HepG2 (cell line): ENCODE data around the gene SRRM2. TPM values are rescaled to one million over a fixed set of nuclear protein-coding genes. Genes with fewer than 3 reads are reported as not detected.

ENCODE experiments used
- ARNT2 ChIP-seq: sonication (generic); formaldehyde crosslinking; IDR thresholded peaks from 2 replicates; pipeline ENCODE4 v1.8.0; 2022; ENCODE audit warnings: mild to moderate bottlenecking, low read depth, missing genetic modification reagents, moderate library complexity
- ESRRA ChIP-seq: sonication (generic); formaldehyde crosslinking; IDR thresholded peaks from 2 replicates; pipeline ENCODE4 v1.5.1; 2020; ENCODE audit warnings: mild to moderate bottlenecking, low read depth, missing genetic modification reagents
- GFI1 ChIP-seq: sonication (generic); formaldehyde crosslinking; IDR thresholded peaks from 2 replicates; pipeline ENCODE4 v1.5.0; 2020; ENCODE audit warnings: missing genetic modification reagents, mild to moderate bottlenecking, borderline replicate concordance
- KDM2A ChIP-seq: sonication (generic); formaldehyde crosslinking; IDR thresholded peaks from 2 replicates; pipeline ENCODE4 v1.4.0; 2020; ENCODE audit warnings: low read depth, missing genetic modification reagents, borderline replicate concordance
- POLR2A ChIP-seq, 2 experiments: IDR thresholded peaks; 2 replicates each; pipeline ENCODE4 v1.6.1; 2011; ENCODE audit warnings: low read depth in 2 of 2, low read length in 2 of 2, mild to moderate bottlenecking in 1 of 2, moderate library complexity in 1 of 2; ENCODE audit not compliant: insufficient read depth in 1 of 2
- SAP130 ChIP-seq: IDR thresholded peaks from 2 replicates; pipeline ENCODE4 v1.6.1; 2016; ENCODE audit warnings: low read depth
- SATB2 ChIP-seq: sonication (generic); formaldehyde crosslinking; IDR thresholded peaks from 2 replicates; pipeline ENCODE4 v1.5.0; 2020; ENCODE audit warnings: missing genetic modification reagents
- ZNF468 ChIP-seq: sonication (generic); formaldehyde crosslinking; IDR thresholded peaks from 2 replicates; pipeline ENCODE4 v1.8.0; 2022; ENCODE audit warnings: mild to moderate bottlenecking, moderate library complexity, missing genetic modification reagents
- polyA plus RNA-seq, 8 experiments: library from polyadenylated mRNA; depleted of rRNA in 3 of 8; stranded (reverse) in 7 of 8; unstranded in 1 of 8; fragments of >200 nt; fragmentation: Illumina TruSeq in 4 of 8; extraction: Trizol in 4 of 8; gene quantifications; 2 replicates each; pipeline versions ENCODE4 v1.2.1 to v1.2.3, GENCODE V29; 2011 to 2016; ENCODE audit warnings: low read depth in 4 of 8, missing spikeins in 1 of 8, mixed read lengths in 1 of 8; ENCODE audit not compliant: insufficient read depth in 1 of 8
- total RNA-seq, 5 experiments: library from RNA; depleted of rRNA; stranded (reverse); fragments of >200 nt; fragmentation: Illumina TruSeq; extraction: Trizol; gene quantifications; 2 replicates each; pipeline ENCODE4 v1.2.3, GENCODE V29; 2016; ENCODE audit warnings: low read depth in 1 of 5
- TF ChIP-seq, protein P1 (sequence below): sonication (generic); formaldehyde crosslinking; IDR thresholded peaks from 2 replicates; pipeline ENCODE4 v1.5.0; 2020; ENCODE audit warnings: mild to moderate bottlenecking, missing genetic modification reagents, borderline replicate concordance
- TF ChIP-seq, protein P2 (sequence below): sonication (generic); formaldehyde crosslinking; IDR thresholded peaks from 2 replicates; pipeline ENCODE4 v1.4.0; 2020; ENCODE audit warnings: mild to moderate bottlenecking, missing genetic modification reagents
- TF ChIP-seq, protein P3 (sequence below): sonication (generic); formaldehyde crosslinking; IDR thresholded peaks from 2 replicates; pipeline ENCODE4 v1.4.0; 2020; ENCODE audit warnings: missing genetic modification reagents
- TF ChIP-seq, protein P4 (sequence below): sonication (generic); formaldehyde crosslinking; IDR thresholded peaks from 2 replicates; pipeline ENCODE4 v1.4.0; 2020; ENCODE audit warnings: mild to moderate bottlenecking, missing genetic modification reagents
- TF ChIP-seq, protein P5 (sequence below): sonication (generic); formaldehyde crosslinking; conservative IDR thresholded peaks from 2 replicates; pipeline ENCODE4 v1.8.1; 2023; ENCODE audit warnings: missing genetic modification reagents

Gene SRRM2
- total and polyA plus RNA-seq, 2 of the 13 experiments (the other 11 are each of a cell fraction or from before 2014, with no cell fraction given), result 50.4 to 112 TPM

DNA sequence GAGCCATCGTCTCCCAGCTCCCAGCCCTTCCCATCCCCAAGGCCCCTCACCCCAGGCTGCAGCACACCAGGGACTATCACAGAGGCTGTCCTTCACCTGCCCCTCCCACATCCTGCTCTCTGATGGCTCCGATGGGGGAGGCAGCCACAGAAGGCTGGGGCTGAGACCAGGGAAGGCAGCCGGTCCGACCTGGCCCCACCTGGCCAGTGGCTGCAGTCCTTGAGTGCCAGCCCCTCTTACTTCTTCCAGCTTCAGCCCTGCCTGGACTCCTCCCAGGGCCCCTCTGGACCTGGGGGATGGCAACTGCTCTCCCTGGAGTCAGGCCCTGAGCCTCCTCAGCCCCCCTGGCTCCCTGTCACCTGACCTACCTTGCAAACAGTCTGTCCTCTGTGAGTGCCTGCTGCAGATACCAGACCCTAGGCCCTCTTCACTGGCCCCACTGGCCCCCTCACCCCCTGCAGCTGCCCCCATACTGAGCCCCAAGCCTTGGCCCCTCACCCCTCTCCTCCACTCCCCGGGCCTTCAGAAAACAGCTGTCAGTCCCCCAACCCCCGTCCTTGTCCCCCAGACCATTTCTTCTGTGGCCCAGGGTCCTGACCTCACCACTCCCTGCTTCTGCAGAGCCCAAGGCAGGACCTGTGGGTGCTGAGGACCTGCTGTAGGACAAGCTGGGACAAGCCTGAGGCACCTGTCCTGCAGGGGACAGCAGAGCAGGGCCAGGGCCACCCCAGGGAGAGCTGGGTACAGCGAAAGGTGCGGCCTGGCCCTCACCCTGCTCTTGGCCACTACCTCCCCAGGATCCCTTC, 12.6 kb upstream of the SRRM2 start (continued):
- TF ChIP-seq, protein P1, sequence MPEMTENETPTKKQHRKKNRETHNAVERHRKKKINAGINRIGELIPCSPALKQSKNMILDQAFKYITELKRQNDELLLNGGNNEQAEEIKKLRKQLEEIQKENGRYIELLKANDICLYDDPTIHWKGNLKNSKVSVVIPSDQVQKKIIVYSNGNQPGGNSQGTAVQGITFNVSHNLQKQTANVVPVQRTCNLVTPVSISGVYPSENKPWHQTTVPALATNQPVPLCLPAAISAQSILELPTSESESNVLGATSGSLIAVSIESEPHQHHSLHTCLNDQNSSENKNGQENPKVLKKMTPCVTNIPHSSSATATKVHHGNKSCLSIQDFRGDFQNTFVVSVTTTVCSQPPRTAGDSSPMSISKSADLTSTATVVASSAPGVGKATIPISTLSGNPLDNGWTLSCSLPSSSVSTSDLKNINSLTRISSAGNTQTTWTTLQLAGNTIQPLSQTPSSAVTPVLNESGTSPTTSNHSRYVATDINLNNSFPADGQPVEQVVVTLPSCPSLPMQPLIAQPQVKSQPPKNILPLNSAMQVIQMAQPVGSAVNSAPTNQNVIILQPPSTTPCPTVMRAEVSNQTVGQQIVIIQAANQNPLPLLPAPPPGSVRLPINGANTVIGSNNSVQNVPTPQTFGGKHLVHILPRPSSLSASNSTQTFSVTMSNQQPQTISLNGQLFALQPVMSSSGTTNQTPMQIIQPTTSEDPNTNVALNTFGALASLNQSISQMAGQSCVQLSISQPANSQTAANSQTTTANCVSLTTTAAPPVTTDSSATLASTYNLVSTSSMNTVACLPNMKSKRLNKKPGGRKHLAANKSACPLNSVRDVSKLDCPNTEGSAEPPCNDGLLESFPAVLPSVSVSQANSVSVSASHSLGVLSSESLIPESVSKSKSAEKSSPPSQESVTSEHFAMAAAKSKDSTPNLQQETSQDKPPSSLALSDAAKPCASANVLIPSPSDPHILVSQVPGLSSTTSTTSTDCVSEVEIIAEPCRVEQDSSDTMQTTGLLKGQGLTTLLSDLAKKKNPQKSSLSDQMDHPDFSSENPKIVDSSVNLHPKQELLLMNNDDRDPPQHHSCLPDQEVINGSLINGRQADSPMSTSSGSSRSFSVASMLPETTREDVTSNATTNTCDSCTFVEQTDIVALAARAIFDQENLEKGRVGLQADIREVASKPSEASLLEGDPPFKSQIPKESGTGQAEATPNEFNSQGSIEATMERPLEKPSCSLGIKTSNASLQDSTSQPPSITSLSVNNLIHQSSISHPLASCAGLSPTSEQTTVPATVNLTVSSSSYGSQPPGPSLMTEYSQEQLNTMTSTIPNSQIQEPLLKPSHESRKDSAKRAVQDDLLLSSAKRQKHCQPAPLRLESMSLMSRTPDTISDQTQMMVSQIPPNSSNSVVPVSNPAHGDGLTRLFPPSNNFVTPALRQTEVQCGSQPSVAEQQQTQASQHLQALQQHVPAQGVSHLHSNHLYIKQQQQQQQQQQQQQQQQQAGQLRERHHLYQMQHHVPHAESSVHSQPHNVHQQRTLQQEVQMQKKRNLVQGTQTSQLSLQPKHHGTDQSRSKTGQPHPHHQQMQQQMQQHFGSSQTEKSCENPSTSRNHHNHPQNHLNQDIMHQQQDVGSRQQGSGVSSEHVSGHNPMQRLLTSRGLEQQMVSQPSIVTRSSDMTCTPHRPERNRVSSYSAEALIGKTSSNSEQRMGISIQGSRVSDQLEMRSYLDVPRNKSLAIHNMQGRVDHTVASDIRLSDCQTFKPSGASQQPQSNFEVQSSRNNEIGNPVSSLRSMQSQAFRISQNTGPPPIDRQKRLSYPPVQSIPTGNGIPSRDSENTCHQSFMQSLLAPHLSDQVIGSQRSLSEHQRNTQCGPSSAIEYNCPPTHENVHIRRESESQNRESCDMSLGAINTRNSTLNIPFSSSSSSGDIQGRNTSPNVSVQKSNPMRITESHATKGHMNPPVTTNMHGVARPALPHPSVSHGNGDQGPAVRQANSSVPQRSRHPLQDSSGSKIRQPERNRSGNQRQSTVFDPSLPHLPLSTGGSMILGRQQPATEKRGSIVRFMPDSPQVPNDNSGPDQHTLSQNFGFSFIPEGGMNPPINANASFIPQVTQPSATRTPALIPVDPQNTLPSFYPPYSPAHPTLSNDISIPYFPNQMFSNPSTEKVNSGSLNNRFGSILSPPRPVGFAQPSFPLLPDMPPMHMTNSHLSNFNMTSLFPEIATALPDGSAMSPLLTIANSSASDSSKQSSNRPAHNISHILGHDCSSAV, result no peak
- TF ChIP-seq, protein P2, sequence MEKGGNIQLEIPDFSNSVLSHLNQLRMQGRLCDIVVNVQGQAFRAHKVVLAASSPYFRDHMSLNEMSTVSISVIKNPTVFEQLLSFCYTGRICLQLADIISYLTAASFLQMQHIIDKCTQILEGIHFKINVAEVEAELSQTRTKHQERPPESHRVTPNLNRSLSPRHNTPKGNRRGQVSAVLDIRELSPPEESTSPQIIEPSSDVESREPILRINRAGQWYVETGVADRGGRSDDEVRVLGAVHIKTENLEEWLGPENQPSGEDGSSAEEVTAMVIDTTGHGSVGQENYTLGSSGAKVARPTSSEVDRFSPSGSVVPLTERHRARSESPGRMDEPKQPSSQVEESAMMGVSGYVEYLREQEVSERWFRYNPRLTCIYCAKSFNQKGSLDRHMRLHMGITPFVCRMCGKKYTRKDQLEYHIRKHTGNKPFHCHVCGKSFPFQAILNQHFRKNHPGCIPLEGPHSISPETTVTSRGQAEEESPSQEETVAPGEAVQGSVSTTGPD (CRISPR knock-in tag), result no peak
- TF ChIP-seq KDM2A (CRISPR knock-in tag) (peak; percentile 35; the same call in 1 of the 2 replicates), SAP130 (CRISPR knock-in tag) (peak; percentile 47; the same call in 1 of the 2 replicates), ZNF468 (CRISPR knock-in tag) (no peak), POLR2A (IDR thresholded peaks at IDR 0.05; ENCODE audit: insufficient read depth in 1 of 2, low read depth in 2 of 2, low read length in 2 of 2) (peak in 1 of 2 experiments; percentile 47; a peak in 1 of 4 replicates), ARNT2 (CRISPR knock-in tag) (no peak), GFI1 (CRISPR knock-in tag) (no peak), SATB2 (CRISPR knock-in tag) (no peak), ESRRA (CRISPR knock-in tag) (no peak)
- TF ChIP-seq, protein P3, sequence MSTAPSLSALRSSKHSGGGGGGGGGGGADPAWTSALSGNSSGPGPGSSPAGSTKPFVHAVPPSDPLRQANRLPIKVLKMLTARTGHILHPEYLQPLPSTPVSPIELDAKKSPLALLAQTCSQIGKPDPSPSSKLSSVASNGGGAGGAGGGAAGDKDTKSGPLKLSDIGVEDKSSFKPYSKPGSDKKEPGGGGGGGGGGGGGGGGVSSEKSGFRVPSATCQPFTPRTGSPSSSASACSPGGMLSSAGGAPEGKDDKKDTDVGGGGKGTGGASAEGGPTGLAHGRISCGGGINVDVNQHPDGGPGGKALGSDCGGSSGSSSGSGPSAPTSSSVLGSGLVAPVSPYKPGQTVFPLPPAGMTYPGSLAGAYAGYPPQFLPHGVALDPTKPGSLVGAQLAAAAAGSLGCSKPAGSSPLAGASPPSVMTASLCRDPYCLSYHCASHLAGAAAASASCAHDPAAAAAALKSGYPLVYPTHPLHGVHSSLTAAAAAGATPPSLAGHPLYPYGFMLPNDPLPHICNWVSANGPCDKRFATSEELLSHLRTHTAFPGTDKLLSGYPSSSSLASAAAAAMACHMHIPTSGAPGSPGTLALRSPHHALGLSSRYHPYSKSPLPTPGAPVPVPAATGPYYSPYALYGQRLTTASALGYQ, result no peak
- TF ChIP-seq, protein P4, sequence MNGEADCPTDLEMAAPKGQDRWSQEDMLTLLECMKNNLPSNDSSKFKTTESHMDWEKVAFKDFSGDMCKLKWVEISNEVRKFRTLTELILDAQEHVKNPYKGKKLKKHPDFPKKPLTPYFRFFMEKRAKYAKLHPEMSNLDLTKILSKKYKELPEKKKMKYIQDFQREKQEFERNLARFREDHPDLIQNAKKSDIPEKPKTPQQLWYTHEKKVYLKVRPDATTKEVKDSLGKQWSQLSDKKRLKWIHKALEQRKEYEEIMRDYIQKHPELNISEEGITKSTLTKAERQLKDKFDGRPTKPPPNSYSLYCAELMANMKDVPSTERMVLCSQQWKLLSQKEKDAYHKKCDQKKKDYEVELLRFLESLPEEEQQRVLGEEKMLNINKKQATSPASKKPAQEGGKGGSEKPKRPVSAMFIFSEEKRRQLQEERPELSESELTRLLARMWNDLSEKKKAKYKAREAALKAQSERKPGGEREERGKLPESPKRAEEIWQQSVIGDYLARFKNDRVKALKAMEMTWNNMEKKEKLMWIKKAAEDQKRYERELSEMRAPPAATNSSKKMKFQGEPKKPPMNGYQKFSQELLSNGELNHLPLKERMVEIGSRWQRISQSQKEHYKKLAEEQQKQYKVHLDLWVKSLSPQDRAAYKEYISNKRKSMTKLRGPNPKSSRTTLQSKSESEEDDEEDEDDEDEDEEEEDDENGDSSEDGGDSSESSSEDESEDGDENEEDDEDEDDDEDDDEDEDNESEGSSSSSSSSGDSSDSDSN (CRISPR knock-in tag), result no peak
- TF ChIP-seq, protein P5, sequence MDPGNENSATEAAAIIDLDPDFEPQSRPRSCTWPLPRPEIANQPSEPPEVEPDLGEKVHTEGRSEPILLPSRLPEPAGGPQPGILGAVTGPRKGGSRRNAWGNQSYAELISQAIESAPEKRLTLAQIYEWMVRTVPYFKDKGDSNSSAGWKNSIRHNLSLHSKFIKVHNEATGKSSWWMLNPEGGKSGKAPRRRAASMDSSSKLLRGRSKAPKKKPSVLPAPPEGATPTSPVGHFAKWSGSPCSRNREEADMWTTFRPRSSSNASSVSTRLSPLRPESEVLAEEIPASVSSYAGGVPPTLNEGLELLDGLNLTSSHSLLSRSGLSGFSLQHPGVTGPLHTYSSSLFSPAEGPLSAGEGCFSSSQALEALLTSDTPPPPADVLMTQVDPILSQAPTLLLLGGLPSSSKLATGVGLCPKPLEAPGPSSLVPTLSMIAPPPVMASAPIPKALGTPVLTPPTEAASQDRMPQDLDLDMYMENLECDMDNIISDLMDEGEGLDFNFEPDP (CRISPR knock-in tag), result no peak
